ENCODE results near the gene IMP4. TPM values are rescaled to one million over a fixed set of nuclear protein-coding genes. Genes with fewer than 3 reads are reported as not detected.

IMP4 gene
- total RNA-seq, 1 experiment from 2014 or later, result 103 TPM

- no peak for DNase-seq (ENCODE audit: low read depth)
These were observed 34.8 kb downstream of the IMP4 start for GRCh38 chr2:130377491-130377890.

DNA sequence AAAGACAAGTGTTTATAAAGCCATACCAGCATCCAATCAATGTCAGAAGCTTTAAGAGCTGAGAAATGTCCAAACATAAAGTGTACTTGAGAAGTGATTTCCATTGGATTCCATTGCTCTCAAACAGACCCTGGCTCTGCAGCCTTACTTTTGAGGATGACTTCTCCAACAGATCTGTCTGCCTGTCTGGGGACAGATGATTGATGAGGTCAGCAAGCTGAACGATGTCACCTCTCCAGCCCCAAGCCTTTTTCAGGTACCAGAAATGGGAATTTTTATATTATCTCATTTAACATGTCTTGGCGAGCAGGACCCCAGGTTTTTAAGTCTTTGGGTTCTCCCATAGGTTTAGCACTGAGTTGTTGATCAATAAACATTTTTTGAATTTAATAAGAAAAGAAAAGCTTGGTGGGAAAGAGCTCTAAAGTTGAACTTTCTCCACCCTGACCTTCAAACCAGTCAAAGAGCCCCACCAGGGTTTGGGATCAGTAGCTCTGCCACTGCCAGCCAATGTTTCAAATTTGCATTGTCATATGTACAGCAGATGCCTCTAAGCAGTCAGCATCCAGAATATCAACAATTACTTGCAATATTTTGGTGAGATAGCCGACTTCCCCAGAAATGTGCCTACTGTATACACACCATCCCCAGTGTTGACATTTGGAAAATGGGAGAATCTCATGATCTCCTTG, 35.7 kb downstream of the IMP4 start:
- DNase-seq (ENCODE audit: low read depth), result no peak

GRCh38 chr2:130378898-130379214, 36.2 kb downstream of the IMP4 start:
- DNase-seq (ENCODE audit: low read depth), result no peak

GRCh38 chr2:130380096-130380934, 37.6 kb downstream of the IMP4 start:
- no peak for DNase-seq (ENCODE audit: low read depth)

- DNase-seq (ENCODE audit: low read depth), result no peak
These were observed 38.4 kb downstream of the IMP4 start for GRCh38 chr2:130381145-130381544.

DNA sequence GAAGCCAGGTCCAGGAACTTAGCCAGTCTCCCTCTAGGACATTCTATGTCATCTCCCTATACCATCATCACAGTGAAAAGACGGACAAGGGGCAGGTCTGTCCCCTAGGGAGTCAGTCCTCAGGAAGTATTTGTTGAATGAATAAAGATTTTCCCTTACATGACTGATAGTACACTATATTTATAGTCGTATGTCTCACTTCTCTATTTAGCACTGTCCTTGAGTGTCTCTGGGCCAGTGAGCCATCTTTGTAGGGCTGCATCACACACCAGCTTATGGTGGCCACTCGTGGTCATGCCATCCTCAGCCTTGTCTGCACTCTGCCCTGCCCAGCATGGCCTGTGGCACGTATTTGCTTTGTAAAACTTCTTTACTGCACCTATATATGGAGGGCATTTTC, 38.9 kb downstream of the IMP4 start:
- DNase-seq (ENCODE audit: low read depth), result no peak

DNA sequence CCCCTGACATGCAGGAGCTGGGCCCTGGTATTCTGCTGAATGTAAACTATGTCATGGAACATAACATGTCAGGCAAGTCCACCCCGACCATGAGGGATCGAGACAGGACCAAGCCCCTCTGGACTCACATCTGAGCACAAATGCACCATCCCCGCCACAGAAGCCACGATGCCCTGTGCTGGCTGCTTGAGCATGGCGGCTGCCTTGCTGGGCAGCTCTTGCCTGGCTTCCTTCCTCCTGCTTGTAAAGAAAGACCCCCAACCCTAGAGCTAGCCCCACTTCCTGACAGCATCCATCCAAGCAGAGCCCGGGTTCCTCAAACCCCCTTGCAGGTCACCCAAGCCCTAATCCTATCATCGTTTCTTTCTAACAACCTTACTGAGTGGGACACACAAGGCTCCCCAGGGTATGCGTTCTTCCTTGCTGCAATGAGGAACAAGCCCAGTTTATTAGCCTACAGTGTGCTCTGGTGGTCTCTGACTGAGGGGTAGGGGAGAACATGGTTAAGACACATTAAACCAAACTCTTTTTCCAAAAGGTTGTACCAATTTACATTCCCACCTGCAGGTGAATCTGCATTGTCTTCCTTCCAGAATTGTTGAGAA, 39.7 kb downstream of the IMP4 start:
- no peak for DNase-seq (ENCODE audit: low read depth)

GRCh38 chr2:130385709-130386108, 43.0 kb downstream of the IMP4 start:
- no peak for DNase-seq (ENCODE audit: low read depth)

DNA sequence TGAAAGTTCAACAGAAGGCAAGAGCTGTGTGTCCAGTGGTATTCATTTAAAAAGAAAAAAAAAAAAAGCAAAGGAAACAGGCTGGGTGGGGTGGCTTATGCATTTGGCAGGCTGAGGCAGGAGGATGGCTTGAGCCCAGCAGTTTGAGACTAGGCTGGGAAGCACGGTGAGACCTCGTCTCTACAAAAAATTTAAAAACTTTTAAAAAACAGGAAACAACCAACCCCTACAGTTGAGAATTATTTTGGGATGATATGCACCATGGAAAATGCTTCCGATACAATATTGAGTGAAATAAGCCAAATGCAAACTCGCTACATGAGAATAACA, 44.3 kb downstream of the IMP4 start:
- DNase-seq (ENCODE audit: low read depth), result no peak

DNA sequence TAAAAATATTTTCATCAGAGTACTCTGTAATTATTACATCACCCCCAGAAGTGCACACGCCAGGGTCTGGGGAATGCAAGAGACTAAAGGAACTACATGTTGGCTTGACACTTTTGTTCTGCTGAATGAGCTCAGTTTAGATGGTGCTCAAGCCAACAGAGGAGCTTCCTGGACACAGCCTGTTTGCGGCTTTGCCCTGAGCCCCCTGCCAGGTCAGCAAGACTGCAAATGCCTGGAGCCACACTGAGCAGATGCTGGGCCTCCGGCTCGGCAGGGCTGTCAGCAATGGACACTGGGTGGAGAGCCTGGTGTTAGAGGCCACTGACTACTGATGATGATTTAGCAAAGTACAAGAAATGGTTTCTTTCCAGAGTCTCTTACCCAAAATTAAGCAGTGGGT, 45.1 kb downstream of the IMP4 start:
- no peak for DNase-seq (ENCODE audit: low read depth)

GRCh38 chr2:130388221-130388907, 45.7 kb downstream of the IMP4 start:
- no peak for DNase-seq (ENCODE audit: low read depth)

DNA sequence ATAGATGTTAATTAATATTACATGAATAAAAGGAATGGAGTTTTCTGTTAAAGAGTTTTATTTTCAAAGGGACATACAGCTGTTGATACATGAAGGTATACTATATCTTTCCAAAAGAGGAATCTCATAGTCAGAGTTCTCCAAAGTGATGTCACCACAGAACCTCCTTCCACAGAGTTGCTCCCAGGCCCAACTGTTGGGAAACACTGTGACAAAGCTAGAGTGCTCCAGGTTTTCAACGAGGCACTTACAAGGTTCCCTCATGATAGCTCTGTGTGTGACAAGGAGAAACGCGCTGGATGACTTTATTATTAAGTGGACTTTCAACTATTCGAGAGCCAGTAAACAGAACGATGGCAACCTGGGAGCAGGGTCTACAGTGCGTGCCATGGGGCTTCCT, 46.7 kb downstream of the IMP4 start:
- no peak for DNase-seq (ENCODE audit: low read depth)

DNA sequence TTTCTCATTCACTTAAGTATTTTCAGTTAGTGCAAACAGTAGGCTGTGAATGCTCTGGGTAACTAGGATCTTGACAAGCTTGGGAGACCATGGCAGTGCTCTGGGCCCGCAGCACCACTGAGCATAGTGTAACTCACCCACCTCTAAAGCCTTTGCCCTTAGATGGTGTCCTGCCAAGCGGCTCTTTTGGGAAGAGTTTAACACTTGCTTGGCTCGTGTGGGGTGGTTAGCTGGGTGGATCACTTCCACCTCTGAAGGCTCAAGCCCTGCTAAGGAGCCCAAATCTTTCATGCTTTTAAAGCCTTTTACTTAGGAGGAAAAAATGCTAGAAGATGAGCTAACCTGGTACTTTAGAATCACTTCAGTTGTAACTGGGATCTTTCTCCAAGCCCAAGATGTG, 47.1 kb downstream of the IMP4 start:
- no peak for DNase-seq (ENCODE audit: low read depth)

GRCh38 chr2:130390460-130391057, 47.9 kb downstream of the IMP4 start:
- DNase-seq (ENCODE audit: low read depth), result peak; percentile 13

GRCh38 chr2:130391058-130391871, 48.6 kb downstream of the IMP4 start:
- peak; percentile 74 for DNase-seq (ENCODE audit: low read depth)

DNA sequence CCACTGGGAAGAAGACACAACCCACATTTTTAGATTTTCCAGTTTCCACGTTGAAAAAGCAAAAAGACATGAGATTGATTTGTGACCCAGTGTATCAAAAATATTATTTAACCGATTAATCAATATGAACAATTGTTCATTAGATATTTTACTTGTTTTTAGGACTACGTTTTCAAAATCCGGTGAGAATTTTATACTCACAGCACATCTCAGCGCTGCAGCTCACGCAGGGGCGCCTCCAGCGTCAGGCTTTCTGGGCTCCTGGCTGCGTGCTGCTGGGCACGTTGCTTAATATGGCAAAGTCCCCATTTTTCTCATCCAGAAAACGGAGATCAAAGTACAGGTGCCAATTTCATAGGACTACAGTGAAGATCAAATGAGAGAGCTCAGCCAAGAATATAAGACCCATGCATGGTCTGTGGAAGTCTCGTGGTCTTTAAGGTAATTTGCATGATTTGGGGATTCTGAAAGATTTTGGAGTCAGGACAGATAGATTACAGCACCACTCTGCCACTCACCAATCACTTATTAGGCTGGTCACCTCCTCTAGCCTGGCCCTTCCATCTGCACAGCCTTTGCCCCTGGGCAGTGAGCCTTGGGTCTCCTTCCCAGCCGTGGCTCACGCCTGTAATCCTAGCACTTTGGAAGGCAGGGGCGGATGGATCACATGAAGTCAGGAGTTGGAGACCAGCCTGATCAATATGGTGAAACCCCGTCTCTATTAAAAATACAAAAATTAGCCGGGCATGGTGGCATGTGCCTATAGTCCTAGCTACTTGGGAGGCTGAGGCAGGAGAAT, 49.4 kb downstream of the IMP4 start:
- DNase-seq (ENCODE audit: low read depth), result peak; percentile 48

- no peak for DNase-seq (ENCODE audit: low read depth)
These were observed 50.7 kb downstream of the IMP4 start for GRCh38 chr2:130393318-130393910.
